B cell (primary cell): ENCODE results near the gene PIK3R1. TPM values are rescaled to one million over a fixed set of nuclear protein-coding genes. Genes with fewer than 3 reads are reported as not detected.

Experiments used
- ATAC-seq: fragments of 200-7000 bp; cut with Tn5 transposase; one replicate; pipeline ENCODE4 v1.10.0; 2021; ENCODE audit warnings: low read depth, mild to moderate bottlenecking, moderate number of reproducible peaks, moderate library complexity
- CTCF ChIA-PET: fragments of 350-600 bp; sonication (Branson Sonifier 250); formaldehyde crosslinking; loops from one replicate; lab custom pipeline; 2021; ENCODE audit warnings: antibody characterized with exemption, inconsistent platforms; lab: Charles Lee
- POLR2A ChIA-PET: fragments of 350-600 bp; sonication (Branson Sonifier 250); formaldehyde crosslinking; loops from one replicate; lab custom pipeline; 2021; ENCODE audit warnings: antibody characterized with exemption; lab: Charles Lee
- DNase-seq: peaks from one replicate; pipeline ENCODE4 v3.0.0; 2013
- H2AFZ ChIP-seq: 2 replicates; pipeline ENCODE4 v1.6.1; 2012; ENCODE audit warnings: mild to moderate bottlenecking, low read depth, low read length; ENCODE audit not compliant: insufficient read depth, poor library complexity, severe bottlenecking
- H3K27ac ChIP-seq, 2 donors: 1 replicate in 1 of 2; 2 replicates in 1 of 2; pipeline ENCODE4 v1.5.1; 2012 to 2013; ENCODE audit warnings: low read length in 2 of 2, mild to moderate bottlenecking in 2 of 2, moderate library complexity in 1 of 2
- H3K27me3 ChIP-seq, 4 experiments: fragments of 200-600 bp in 1 of 4; sonication (generic) in 1 of 4; replicated peaks in 1 of 4; 1 replicate in 2 of 4; 2 replicates in 2 of 4; pipeline versions ENCODE4 v1.6.1 to v1.7.0; 2013 to 2016; ENCODE audit warnings: low read length in 3 of 4, mild to moderate bottlenecking in 2 of 4, mixed read lengths in 1 of 4, moderate library complexity in 1 of 4; ENCODE audit not compliant: insufficient read depth in 4 of 4, control insufficient read depth in 3 of 4; ENCODE audit errors: control extremely low read depth in 1 of 4
- H3K36me3 ChIP-seq, 2 experiments: replicated peaks in 1 of 2; 1 replicate in 1 of 2; 2 replicates in 1 of 2; pipeline versions ENCODE4 v1.6.1 to v1.7.1; 2013; ENCODE audit warnings: low read length in 1 of 2; ENCODE audit not compliant: insufficient read depth in 2 of 2, control insufficient read depth in 1 of 2; ENCODE audit errors: control extremely low read depth in 1 of 2, extremely low read depth in 1 of 2
- H3K4me1 ChIP-seq, 2 donors: fragments of 200-600 bp in 1 of 2; sonication (generic) in 1 of 2; 1 replicate in 1 of 2; 2 replicates in 1 of 2; pipeline versions ENCODE4 v1.5.1 to v1.6.1; 2013 to 2017; ENCODE audit warnings: low read length in 2 of 2; ENCODE audit not compliant: control insufficient read depth in 2 of 2, insufficient read depth in 2 of 2
- H3K4me2 ChIP-seq: replicated peaks from 2 replicates; pipeline ENCODE3; 2012; ENCODE audit warnings: mild to moderate bottlenecking, low read depth, low read length; ENCODE audit not compliant: poor library complexity, severe bottlenecking
- H3K4me3 ChIP-seq, 5 experiments: fragments of 200-600 bp in 1 of 5; sonication (generic) in 1 of 5; 1 replicate in 3 of 5; 2 replicates in 2 of 5; pipeline versions ENCODE4 v1.5.1 to v1.7.0; 2011 to 2016; ENCODE audit warnings: low read length in 4 of 5, mild to moderate bottlenecking in 4 of 5, low read depth in 2 of 5, control low read depth in 1 of 5, moderate library complexity in 1 of 5; ENCODE audit not compliant: insufficient read depth in 1 of 5; ENCODE audit errors: control extremely low read depth in 1 of 5, extremely low read depth in 1 of 5
- H3K79me2 ChIP-seq: fragments of 200-600 bp; sonication (generic); one replicate; pipeline ENCODE4 v1.6.0; 2016; ENCODE audit warnings: low read length; ENCODE audit not compliant: control insufficient read depth, insufficient read depth
- H3K9ac ChIP-seq: fragments of 200-600 bp; sonication (generic); 2 replicates; pipeline ENCODE4 v1.6.1; 2017; ENCODE audit warnings: mild to moderate bottlenecking, low read length, moderate library complexity
- H3K9me3 ChIP-seq, 3 donors: one replicate each; pipeline versions ENCODE4 v1.6.1 to v1.7.1; 2013; ENCODE audit warnings: low read length in 2 of 3; ENCODE audit not compliant: control insufficient read depth in 2 of 3, insufficient read depth in 1 of 3; ENCODE audit errors: control extremely low read depth in 1 of 3
- H4K20me1 ChIP-seq: 2 replicates; pipeline ENCODE4 v1.6.0; 2012; ENCODE audit warnings: mild to moderate bottlenecking, low read length; ENCODE audit not compliant: insufficient read depth, control insufficient read depth, poor library complexity, severe bottlenecking
- H3K27ac Mint-ChIP-seq: one replicate; pipeline ENCODE4 v1.8.0; 2021; ENCODE audit warnings: mixed read lengths
- H3K27me3 Mint-ChIP-seq: one replicate; pipeline ENCODE4 v1.8.0; 2021; ENCODE audit warnings: mixed read lengths
- H3K4me1 Mint-ChIP-seq: one replicate; pipeline ENCODE4 v1.8.0; 2021; ENCODE audit warnings: mixed read lengths
- H3K4me3 Mint-ChIP-seq: one replicate; pipeline ENCODE4 v1.8.0; 2021; ENCODE audit warnings: mixed read lengths
- H3K9me3 Mint-ChIP-seq: one replicate; pipeline ENCODE4 v1.8.0; 2022; ENCODE audit warnings: mixed read lengths; ENCODE audit not compliant: insufficient read depth
- EZH2 ChIP-seq: IDR thresholded peaks from 2 replicates; pipeline ENCODE4 v1.6.1; 2012; ENCODE audit warnings: borderline replicate concordance, low read depth, mild to moderate bottlenecking, moderate library complexity, low read length; ENCODE audit not compliant: insufficient read depth, poor library complexity, severe bottlenecking
- WGBS: methylation state at CpG from one replicate; pipeline ENCODE4 v1.1.5; 2013; ENCODE audit warnings: missing lambda C conversion rate; ENCODE audit not compliant: insufficient coverage; 5-methylcytosine and 5-hydroxymethylcytosine counted together
- intact Hi-C: fragments of 100-400 bp; cut with micrococcal nuclease; formaldehyde crosslinking; loops from one replicate; pipeline ENCODE4 v1.10.0; 2022
- polyA plus RNA-seq: library from polyadenylated mRNA; depleted of rRNA; stranded (reverse); fragments of >200 nt; gene quantifications from 2 replicates; pipeline ENCODE4 v1.2.3, GENCODE V29; 2012
- total RNA-seq, 2 donors: library from RNA; stranded (reverse); fragments of 120-200 nt in 1 of 2; gene quantifications; 1 replicate in 1 of 2; 2 replicates in 1 of 2; pipeline versions ENCODE4 v1.2.3 to v1.2.4, GENCODE V29; 2013 to 2022
- TF ChIP-seq, protein P1 (sequence below): fragments of 200-600 bp; IDR thresholded peaks from one replicate; pipeline ENCODE4 v1.8.0; 2022; ENCODE audit warnings: antibody characterized with exemption, mild to moderate bottlenecking

Gene PIK3R1
- total and polyA plus RNA-seq, 2 donors (not counting 1 experiment from before 2014, with no cell fraction given) = 5.6 to 63.8 TPM

DNA sequence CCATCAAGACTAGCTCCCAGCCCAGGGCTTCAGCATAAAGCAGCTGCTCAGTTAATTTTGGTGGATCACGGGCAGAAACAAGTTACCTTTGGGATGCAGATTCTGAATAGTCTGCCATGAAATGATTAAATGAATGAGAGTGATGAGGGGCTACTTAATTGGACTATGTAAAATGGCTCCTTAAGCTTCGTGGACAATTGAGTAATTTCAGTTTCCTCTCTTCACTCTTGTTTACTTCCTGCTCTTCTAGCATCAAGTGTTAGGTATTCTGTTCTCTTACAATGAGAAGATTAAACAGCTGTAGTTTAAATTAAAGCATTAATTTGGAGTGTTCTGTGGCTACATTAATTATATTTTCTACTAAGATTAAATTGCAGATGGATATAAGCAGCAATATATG lies 28.1 kb downstream of the PIK3R1 start:
- H3K27ac ChIP-seq = peak overlapping the region in 1 of 2 donors; percentile 1
- TF ChIP-seq EZH2 = no peak
- TF ChIP-seq, protein P1, sequence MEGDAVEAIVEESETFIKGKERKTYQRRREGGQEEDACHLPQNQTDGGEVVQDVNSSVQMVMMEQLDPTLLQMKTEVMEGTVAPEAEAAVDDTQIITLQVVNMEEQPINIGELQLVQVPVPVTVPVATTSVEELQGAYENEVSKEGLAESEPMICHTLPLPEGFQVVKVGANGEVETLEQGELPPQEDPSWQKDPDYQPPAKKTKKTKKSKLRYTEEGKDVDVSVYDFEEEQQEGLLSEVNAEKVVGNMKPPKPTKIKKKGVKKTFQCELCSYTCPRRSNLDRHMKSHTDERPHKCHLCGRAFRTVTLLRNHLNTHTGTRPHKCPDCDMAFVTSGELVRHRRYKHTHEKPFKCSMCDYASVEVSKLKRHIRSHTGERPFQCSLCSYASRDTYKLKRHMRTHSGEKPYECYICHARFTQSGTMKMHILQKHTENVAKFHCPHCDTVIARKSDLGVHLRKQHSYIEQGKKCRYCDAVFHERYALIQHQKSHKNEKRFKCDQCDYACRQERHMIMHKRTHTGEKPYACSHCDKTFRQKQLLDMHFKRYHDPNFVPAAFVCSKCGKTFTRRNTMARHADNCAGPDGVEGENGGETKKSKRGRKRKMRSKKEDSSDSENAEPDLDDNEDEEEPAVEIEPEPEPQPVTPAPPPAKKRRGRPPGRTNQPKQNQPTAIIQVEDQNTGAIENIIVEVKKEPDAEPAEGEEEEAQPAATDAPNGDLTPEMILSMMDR = no peak
- Mint-ChIP-seq H3K27me3 (no peaks in the 10 kb centered on the region), H3K4me1 (peaks cover 66% of the 10 kb centered on the region), H3K4me3 (peak overlapping the region; percentile 6), H3K27ac (peak overlapping the region; percentile 8), H3K9me3 (no peaks in the 10 kb centered on the region)
- DNase-seq = no peak
- intact Hi-C loops = loop anchor here (10.0 kb wide), 1 partner anchor 49 kb away; no protein-coding TSS in a partner anchor
- peak overlapping the region in 2 of 5 experiments; percentile 5 to 20 for H3K4me3 ChIP-seq
- ChIA-PET POLR2A (interaction anchor here (0.6 kb wide), 1 partner anchor 69 kb away, joined by 11 read pairs; no protein-coding TSS in a partner anchor), CTCF (interaction anchor here (0.6 to 1.4 kb wide), 5 partner anchors 9 to 999 kb away, joined by 3 to 6 read pairs (median 3); no protein-coding TSS in a partner anchor)
- H3K36me3 ChIP-seq = peaks cover 0 to 2% of the 10 kb centered on the region in 2 experiments
- peaks cover 34 to 44% of the 10 kb centered on the region in 2 donors for H3K4me1 ChIP-seq
- H3K9ac ChIP-seq = peak overlapping the region; percentile 4
- peaks cover 75% of the 10 kb centered on the region for H3K79me2 ChIP-seq
- H2AFZ ChIP-seq = peak overlapping the region; percentile 43
- peaks cover 11% of the 10 kb centered on the region for H4K20me1 ChIP-seq
- peak overlapping the region; percentile 59 for H3K4me2 ChIP-seq
- H3K27me3 ChIP-seq = no peaks in the 10 kb centered on the region
- H3K9me3 ChIP-seq = no peaks in the 10 kb centered on the region
- ATAC-seq = no peak
- 100% methylated on average over 1 of the region's 2 CpGs for WGBS

DNA sequence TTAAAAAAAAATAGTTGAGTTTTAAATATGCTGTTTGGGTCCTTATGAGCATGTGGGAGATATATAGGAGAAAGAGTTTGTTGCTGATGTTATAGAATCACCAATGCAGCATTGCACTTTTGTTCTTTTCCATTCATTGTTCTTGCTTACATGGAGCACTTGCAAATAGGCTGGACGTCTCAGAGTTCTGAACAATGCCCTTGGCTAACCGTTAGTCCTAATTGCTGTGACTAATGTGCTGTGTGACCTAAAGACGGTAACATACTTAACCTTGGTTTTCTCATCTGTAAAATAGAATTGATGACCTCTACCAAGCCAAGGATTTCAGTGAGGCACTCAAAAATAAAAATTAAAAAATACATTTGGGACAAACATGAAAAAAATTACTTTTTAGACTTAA lies 29.8 kb downstream of the PIK3R1 start:
- no peaks in the 10 kb centered on the region for H3K27me3 Mint-ChIP-seq
- WGBS = 93% methylated on average over 2 of the region's 3 CpGs
- H3K9me3 Mint-ChIP-seq = no peaks in the 10 kb centered on the region

More for the DNA sequence above, 29.8 kb downstream of the PIK3R1 start:
- DNase-seq (no peak), ATAC-seq (no peak)
- no peak overlapping the region for H3K4me3 Mint-ChIP-seq
- Histone ChIP-seq H3K4me2 (no peak overlapping the region), H2AFZ (no peak overlapping the region), H3K4me1 (peaks cover 30 to 36% of the 10 kb centered on the region in 2 donors), H3K36me3 (peaks cover 0 to 2% of the 10 kb centered on the region in 2 experiments), H3K79me2 (peaks cover 92% of the 10 kb centered on the region), H4K20me1 (peaks cover 20% of the 10 kb centered on the region), H3K9me3 (no peaks in the 10 kb centered on the region), H3K27ac (no peak overlapping the region), H3K4me3 (no peak overlapping the region), H3K9ac (no peak overlapping the region), H3K27me3 (no peaks in the 10 kb centered on the region)
- TF ChIP-seq EZH2 = no peak
- TF ChIP-seq, protein P1 = no peak
- intact Hi-C loops = loop anchor here (10.0 kb wide), 1 partner anchor 51 kb away; no protein-coding TSS in a partner anchor
- ChIA-PET POLR2A (no interaction called here), CTCF (interaction anchor here (1.9 kb wide), 1 partner anchor 29 kb away, joined by 6 read pairs; no protein-coding TSS in a partner anchor)
- H3K27ac Mint-ChIP-seq = no peak overlapping the region
- H3K4me1 Mint-ChIP-seq = peaks cover 69% of the 10 kb centered on the region
